Prostate gland (tissue), 2 donors: ENCODE results near the gene TMCO4. TPM values are rescaled to one million over a fixed set of nuclear protein-coding genes. Genes with fewer than 3 reads are reported as not detected.
A peak's percentile ranks its signal among the peaks of the same experiment; 100 is the strongest.

ENCODE experiments used
- DNase-seq: peaks from one replicate; pipeline ENCODE4 v3.0.0-alpha.2; 2019; ENCODE audit warnings: low spot score
- H3K27ac ChIP-seq, 2 donors: fragments of 200-600 bp; sonication (generic); 2 replicates each; pipeline ENCODE4 v1.5.1; 2017 to 2019
- H3K27me3 ChIP-seq: fragments of 200-600 bp; sonication (generic); replicated peaks from 2 replicates; pipeline ENCODE4 v1.5.1; 2019; ENCODE audit not compliant: insufficient read depth
- H3K36me3 ChIP-seq, 2 donors: fragments of 200-600 bp; sonication (generic); 1 replicate in 1 of 2; 2 replicates in 1 of 2; pipeline versions ENCODE4 v1.5.1 to v1.8.1; 2017 to 2019
- H3K4me1 ChIP-seq: fragments of 200-600 bp; sonication (generic); replicated peaks from 2 replicates; pipeline ENCODE4 v1.5.1; 2019
- H3K4me3 ChIP-seq, 2 donors: fragments of 200-600 bp; sonication (generic); 2 replicates each; pipeline ENCODE4 v1.5.1; 2017 to 2019
- H3K9me3 ChIP-seq: fragments of 200-600 bp; sonication (generic); 2 replicates; pipeline ENCODE4 v1.5.1; 2017
- POLR2A ChIP-seq: fragments of 450-650 bp; IDR thresholded peaks from one replicate; pipeline ENCODE4 v1.6.1; 2016; ENCODE audit warnings: antibody characterized with exemption, mild to moderate bottlenecking
- POLR2AphosphoS5 ChIP-seq: sonication (generic); formaldehyde crosslinking; IDR thresholded peaks from one replicate; pipeline ENCODE4 v1.6.1; 2017; ENCODE audit warnings: antibody characterized with exemption
- WGBS: methylation state at CpG from one replicate; pipeline ENCODE4 v1.1.5; 2018; 5-methylcytosine and 5-hydroxymethylcytosine counted together
- intact Hi-C: fragments of 100-400 bp; cut with DNase I; formaldehyde crosslinking; loops from one replicate; pipeline ENCODE4 v1.14.2; 2022
- total RNA-seq, 2 donors: library from RNA; depleted of rRNA; stranded (reverse); fragments of >200 nt; gene quantifications; one replicate each; pipeline ENCODE4 v1.1.0, GENCODE V29; 2016
- TF ChIP-seq, protein P1 (sequence below), 4 experiments: fragments of 200-600 bp in 2 of 4; fragments of 450-650 bp in 2 of 4; sonication (generic) in 2 of 4; IDR thresholded peaks; 1 replicate in 3 of 4; 2 replicates in 1 of 4; pipeline ENCODE4 v1.5.1; 2016 to 2019; ENCODE audit warnings: antibody characterized with exemption in 4 of 4, mild to moderate bottlenecking in 2 of 4, moderate library complexity in 2 of 4

The TMCO4 gene
- total RNA-seq, 2 donors from 2014 or later = 60.5 to 89.9 TPM

DNA sequence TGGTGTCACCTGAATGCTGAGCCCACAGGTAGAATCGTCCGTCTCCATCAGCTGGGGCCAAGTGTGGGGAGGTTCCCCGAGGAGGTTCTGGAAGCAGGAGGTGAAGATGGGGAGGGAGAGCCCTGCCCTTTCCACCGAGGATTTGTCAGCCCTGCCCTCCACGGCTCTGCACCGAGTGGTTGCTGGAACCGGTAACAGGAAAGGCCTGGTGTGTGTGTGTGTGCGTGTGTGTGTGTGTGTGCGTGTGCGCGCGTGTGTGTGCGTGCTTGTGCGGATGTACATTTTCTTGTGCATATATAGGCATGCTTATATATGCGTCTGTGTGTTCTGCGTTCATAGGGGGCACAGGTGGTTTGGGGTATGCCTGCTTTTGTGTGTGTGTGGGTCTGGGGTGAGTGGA is 152.1 kb downstream of the TMCO4 start:
- intact Hi-C loops = loop anchor here (5.0 kb wide), 1 partner anchor 210 kb away; no protein-coding TSS in a partner anchor
- WGBS = 13% methylated on average over 14 of the region's 16 CpGs

DNA sequence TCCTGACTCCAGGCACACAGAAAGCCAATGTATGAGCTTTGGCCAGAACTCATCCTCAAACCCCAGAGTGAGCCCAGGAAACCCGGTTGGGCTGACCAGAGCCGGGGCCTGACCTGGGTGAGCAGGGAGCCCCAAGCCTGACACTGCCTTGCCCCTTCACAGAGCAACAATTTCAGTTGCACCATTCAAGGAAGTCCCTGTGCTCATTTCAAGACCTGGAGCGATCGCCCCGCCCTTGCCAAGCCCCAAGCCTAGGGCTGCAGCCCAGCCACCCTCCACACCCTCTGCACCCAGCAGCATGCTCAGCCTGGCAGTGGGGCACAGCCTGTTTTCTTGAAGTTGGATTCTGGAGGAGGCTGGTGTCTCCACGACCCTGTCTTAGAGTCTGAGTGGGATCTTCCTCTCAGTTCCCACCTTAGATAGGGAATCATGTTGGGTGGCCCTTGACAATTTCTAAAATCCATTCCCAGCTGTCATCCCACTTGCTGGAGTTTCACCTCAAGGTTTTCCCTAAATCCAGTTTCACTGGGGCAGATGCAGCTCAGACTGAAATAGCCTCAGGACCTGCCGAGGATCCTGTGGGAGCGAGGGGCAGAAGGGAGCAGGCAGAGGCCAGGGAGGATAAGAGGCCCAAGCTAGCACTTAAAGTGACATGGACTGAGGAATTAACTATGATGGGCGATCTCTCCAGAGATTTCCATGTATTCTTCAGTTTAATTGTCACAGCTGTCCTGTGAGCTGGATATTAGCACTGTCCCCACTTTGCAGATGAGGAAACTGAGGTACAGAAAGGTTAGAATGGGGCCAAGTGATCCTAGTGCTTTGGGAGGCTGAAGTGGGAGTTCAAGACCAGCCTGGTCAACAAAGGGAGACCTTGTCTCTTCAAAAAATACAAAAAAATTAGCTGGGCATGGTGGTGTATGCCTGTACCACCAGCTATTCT is 153.1 kb downstream of the TMCO4 start:
- Histone ChIP-seq H3K4me3 (peak overlapping the region; percentile 81 to 94), H3K4me1 (peaks cover 19% of the 10 kb centered on the region), H3K27me3 (no peaks in the 10 kb centered on the region), H3K36me3 (no peaks in the 10 kb centered on the region), H3K27ac (peak overlapping the region; percentile 99), H3K9me3 (no peaks in the 10 kb centered on the region)
- intact Hi-C loops = loop anchor here (5.0 kb wide), 1 partner anchor 209 kb away; no protein-coding TSS in a partner anchor
- TF ChIP-seq POLR2A (peak; percentile 57), POLR2AphosphoS5 (peak; percentile 64)
- TF ChIP-seq, protein P1, sequence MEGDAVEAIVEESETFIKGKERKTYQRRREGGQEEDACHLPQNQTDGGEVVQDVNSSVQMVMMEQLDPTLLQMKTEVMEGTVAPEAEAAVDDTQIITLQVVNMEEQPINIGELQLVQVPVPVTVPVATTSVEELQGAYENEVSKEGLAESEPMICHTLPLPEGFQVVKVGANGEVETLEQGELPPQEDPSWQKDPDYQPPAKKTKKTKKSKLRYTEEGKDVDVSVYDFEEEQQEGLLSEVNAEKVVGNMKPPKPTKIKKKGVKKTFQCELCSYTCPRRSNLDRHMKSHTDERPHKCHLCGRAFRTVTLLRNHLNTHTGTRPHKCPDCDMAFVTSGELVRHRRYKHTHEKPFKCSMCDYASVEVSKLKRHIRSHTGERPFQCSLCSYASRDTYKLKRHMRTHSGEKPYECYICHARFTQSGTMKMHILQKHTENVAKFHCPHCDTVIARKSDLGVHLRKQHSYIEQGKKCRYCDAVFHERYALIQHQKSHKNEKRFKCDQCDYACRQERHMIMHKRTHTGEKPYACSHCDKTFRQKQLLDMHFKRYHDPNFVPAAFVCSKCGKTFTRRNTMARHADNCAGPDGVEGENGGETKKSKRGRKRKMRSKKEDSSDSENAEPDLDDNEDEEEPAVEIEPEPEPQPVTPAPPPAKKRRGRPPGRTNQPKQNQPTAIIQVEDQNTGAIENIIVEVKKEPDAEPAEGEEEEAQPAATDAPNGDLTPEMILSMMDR (IDR thresholded peaks at IDR 0.05) = no peak
- 37% methylated on average over 9 of the region's 9 CpGs for WGBS
- DNase-seq = peak; percentile 70

More for the DNA sequence above, 152.1 kb downstream of the TMCO4 start:
- H3K36me3 ChIP-seq = no peaks in the 10 kb centered on the region
- DNase-seq = peak; percentile 42
- TF ChIP-seq POLR2AphosphoS5 = peak; percentile 28
- no peak for TF ChIP-seq POLR2A
- H3K27me3 ChIP-seq = no peaks in the 10 kb centered on the region
- peaks cover 19% of the 10 kb centered on the region for H3K4me1 ChIP-seq
- peak overlapping the region; percentile 12 to 81 for H3K4me3 ChIP-seq
- H3K9me3 ChIP-seq = no peaks in the 10 kb centered on the region
- H3K27ac ChIP-seq = peak overlapping the region; percentile 99

GRCh38 chr1:19645411-19646251 is 154.1 kb downstream of the TMCO4 start:
- Histone ChIP-seq H3K27me3 (no peaks in the 10 kb centered on the region), H3K4me1 (peaks cover 17% of the 10 kb centered on the region), H3K9me3 (no peaks in the 10 kb centered on the region), H3K4me3 (peak overlapping the region; percentile 81 to 94), H3K27ac (peak overlapping the region; percentile 99), H3K36me3 (no peaks in the 10 kb centered on the region)
- intact Hi-C loops = loop anchor here (2.0 to 5.0 kb wide), 3 partner anchors 49 to 208 kb away; partner anchors contain the start of gene CAPZB
- no peak for DNase-seq
- TF ChIP-seq, protein P1 (IDR thresholded peaks at IDR 0.05) = no peak
- TF ChIP-seq POLR2AphosphoS5 (no peak), POLR2A (no peak)
- 3% methylated on average over 27 of the region's 30 CpGs for WGBS

DNA sequence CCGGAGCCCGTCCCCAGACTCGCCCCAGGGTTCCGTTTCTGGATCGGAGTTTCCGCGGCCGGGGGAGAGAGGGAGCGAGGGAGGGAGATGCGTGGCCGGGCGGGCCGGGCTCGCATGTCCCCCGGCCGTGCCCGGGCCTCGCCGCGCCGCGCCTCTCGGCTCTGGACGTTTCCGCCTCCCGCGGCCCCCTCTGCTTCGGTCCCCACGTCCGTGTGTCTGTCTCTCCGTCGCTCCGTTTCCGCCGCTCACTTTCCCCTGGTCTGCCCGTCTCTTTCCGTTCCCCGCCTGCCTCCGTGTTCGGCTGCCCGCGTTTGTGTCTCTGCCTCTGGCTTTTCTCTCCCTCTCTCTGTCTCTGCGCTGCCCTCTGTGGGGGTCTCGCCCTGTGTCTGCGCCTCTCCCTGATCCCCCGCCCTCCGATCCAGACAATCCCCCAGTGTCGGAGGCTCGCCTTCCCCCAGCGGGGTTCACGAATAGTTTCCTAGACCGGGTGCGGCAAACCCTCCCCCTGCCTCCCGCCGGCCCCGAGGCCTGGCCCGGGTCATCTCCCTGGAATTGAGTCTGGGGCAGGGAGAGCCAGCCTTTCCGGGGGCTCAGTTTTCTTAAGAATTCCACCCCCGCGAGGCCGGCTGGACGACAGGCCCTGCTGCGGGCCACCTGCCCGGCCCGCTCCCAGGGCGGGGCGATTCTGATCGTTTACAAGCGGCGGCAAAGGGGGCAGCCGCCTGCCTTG is 154.9 kb downstream of the TMCO4 start:
- Histone ChIP-seq H3K4me1 (peaks cover 14% of the 10 kb centered on the region), H3K36me3 (no peaks in the 10 kb centered on the region), H3K4me3 (peak overlapping the region; percentile 81 to 94), H3K27ac (peak overlapping the region; percentile 99), H3K9me3 (no peaks in the 10 kb centered on the region), H3K27me3 (no peaks in the 10 kb centered on the region)
- TF ChIP-seq POLR2AphosphoS5 (peak; percentile 5), POLR2A (peak; percentile 35)
- TF ChIP-seq, protein P1 (IDR thresholded peaks at IDR 0.05) = no peak
- intact Hi-C loops = loop anchor here (2.0 to 5.0 kb wide), 3 partner anchors 48 to 208 kb away; partner anchors contain the start of gene CAPZB
- peak; percentile 36 for DNase-seq
- under 1% methylated on average over 71 of the region's 71 CpGs for WGBS
